ENCODE measurements around the gene GINM1.

GINM1 gene

DNA sequence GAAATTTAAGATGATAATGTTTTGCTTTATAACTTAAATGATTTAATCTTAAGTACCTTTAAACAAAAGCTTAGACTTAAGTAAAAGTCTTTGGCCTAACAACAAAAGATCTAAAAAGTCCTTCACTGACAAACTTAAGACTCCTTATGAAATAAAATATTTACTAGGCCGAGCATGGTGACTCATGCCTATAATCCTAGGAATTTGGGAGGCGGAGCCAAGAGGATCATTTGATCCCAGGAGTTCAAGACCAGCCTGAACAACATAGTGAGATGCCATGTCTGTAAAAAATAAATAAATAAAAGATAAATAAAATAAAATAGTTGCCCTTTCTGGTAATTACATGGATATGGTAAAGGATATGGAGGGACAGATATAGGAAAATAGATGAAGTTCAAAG, 69.9 kb downstream of the GINM1 start:
- H3K4me1 Mint-ChIP-seq (ENCODE audit: low read depth) = no peaks in the 10 kb centered on the region
- peaks cover 22% of the 10 kb centered on the region for H3K36me3 Mint-ChIP-seq (ENCODE audit: low read depth)
- no peaks in the 10 kb centered on the region for H3K9me3 Mint-ChIP-seq
- H3K27ac Mint-ChIP-seq = no peak overlapping the region
- no peaks in the 10 kb centered on the region for H3K27me3 Mint-ChIP-seq
- H3K4me3 Mint-ChIP-seq = no peak overlapping the region

Measured in stimulated activated naive CD8-positive, alpha-beta T cell treated with anti-CD3 and anti-CD28 coated beads, Interleukin-15, Interleukin-2, amounts not matched to agents 100 ng/mL and 50 ng/mL, for 24 hours (primary cell).